Pancreas (tissue), 10 donors: ENCODE data around the gene HOXA10. TPM values are rescaled to one million over a fixed set of nuclear protein-coding genes. Genes with fewer than 3 reads are reported as not detected.

Source experiments
- ATAC-seq, 4 donors: fragments of 200-7000 bp; cut with Tn5 transposase; one replicate each; pipeline versions ENCODE4 v1.8.0 to v1.9.1; 2020; ENCODE audit warnings: mild to moderate bottlenecking in 4 of 4, moderate library complexity in 4 of 4
- DNase-seq, 6 donors: peaks; one replicate each; pipeline ENCODE4 v3.0.0-alpha.2; 2020
- FAIRE-seq: peaks from 2 replicates; lab custom pipeline; 2012; peaks lifted over from hg19 to GRCh38; lab: Jason Lieb, UNC
- H3K27ac ChIP-seq, 4 donors: fragments of 200-600 bp; sonication (generic); 1 replicate in 3 of 4; 2 replicates in 1 of 4; pipeline versions ENCODE4 v1.5.0 to v1.8.0; 2020
- H3K27me3 ChIP-seq, 4 donors: fragments of 200-600 bp; one replicate each; pipeline ENCODE4 v1.8.0; 2021
- H3K36me3 ChIP-seq, 3 donors: fragments of 200-600 bp; sonication (generic) in 1 of 3; one replicate each; pipeline versions ENCODE4 v1.5.0 to v1.8.0; 2020 to 2021
- H3K4me1 ChIP-seq, 3 donors: fragments of 200-600 bp; one replicate each; pipeline ENCODE4 v1.8.0; 2021
- H3K4me3 ChIP-seq, 4 donors: fragments of 200-600 bp; sonication (generic) in 2 of 4; one replicate each; pipeline versions ENCODE4 v1.5.0 to v1.8.0; 2020 to 2021
- H3K9me3 ChIP-seq, 4 donors: fragments of 200-600 bp; one replicate each; pipeline ENCODE4 v1.8.0; 2021
- WGBS, 2 donors: extraction: QIAGEN DNeasy Blood & Tissue Kit; methylation state at CpG; one replicate each; pipeline ENCODE4 v1.1.7; 2013; 5-methylcytosine and 5-hydroxymethylcytosine counted together
- intact Hi-C, 3 donors: fragments of 100-400 bp; cut with DNase I; formaldehyde crosslinking; loops; one replicate each; pipeline versions ENCODE4 v1.11.1 to v1.14.2; 2022
- polyA plus RNA-seq, 2 donors: library from polyadenylated mRNA; stranded (reverse); fragments of 200-250 nt; gene quantifications; one replicate each; pipeline ENCODE4 v1.2.3, GENCODE V29; 2013
- total RNA-seq, 6 donors: library from RNA; stranded (reverse); fragmentation: NEBNext Ultra II Directional in 4 of 6; extraction: Animal tissue kit (Norgen Biotek cat#: 25700) in 4 of 6; gene quantifications; one replicate each; pipeline versions ENCODE4 v1.2.1 to v1.2.4, GENCODE V29; 2021 to 2023
- TF ChIP-seq, protein P1 (sequence below), 4 donors: fragments of 200-600 bp; sonication (generic) in 3 of 4; IDR thresholded peaks; one replicate each; pipeline versions ENCODE4 v1.5.0 to v1.8.0; 2021; ENCODE audit warnings: antibody characterized with exemption in 4 of 4
- donor health status: healthy with polysubstance abuse.
- donor health status: DM: no; HTN: no; CAD: no; lungs with moderate emphysema.
- donor health status: DM: no; HTN: no; CAD: no.
- donor health status: control.
- donor health status: control.
- donor health status: Bipolar disorder and iron deficiency.
- donor health status: DM: yes; HTN: yes; CAD: no.
- donor health status: DM: no; HTN: no; CAD: no.
- donor health status: DM: no; HTN: no; CAD: no.
- donor health status: DM: yes; HTN: yes; CAD: no.

HOXA10 gene
- total and polyA plus RNA-seq, 8 donors = 0.09 to 0.18 (median 0.14) TPM; not detected in 4

DNA sequence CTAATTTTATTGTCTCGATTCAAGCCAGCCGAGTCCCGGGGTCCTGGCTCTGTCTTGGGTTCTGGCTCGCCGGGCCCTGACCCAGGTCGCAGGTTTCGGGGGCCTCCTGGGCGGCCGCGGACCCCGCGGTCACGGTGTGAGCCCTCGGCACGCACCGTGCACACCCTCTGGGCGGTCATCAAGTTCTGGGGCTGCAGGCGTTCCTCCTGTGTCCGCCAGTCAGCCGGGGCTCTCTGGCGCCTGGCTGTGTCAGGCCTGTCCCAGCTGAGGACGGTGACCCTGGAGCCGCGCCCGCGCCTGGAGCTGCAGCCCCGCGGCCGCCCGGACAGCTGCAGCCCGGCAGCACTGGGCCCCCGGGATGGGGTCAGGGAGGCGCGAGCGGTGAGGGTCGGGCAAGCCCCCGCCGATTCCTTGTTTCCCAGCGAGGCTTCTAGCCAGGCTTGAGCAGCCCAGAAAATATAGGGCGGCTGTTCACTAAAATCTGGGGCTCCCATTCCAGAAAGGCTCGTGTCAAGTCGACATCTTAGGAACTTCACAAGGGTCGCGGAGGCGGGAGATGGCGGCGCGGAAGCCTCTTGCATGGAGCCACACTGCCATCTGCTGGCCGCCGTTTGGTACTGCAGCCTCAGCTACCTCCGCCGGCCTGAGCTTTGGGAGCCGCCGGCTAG is 13.4 kb downstream of the HOXA10 start:
- no peak for FAIRE-seq
- peak; percentile 61 to 98 (median 88) for DNase-seq
- peak; percentile 86 to 94 (median 91) for ATAC-seq
- Histone ChIP-seq H3K9me3 (no peaks in the 10 kb centered on the region), H3K27me3 (peaks cover 13 to 74% (median 29%) of the 10 kb centered on the region in 4 donors), H3K36me3 (no peaks in the 10 kb centered on the region), H3K4me3 (peak overlapping the region; percentile 29 to 82 (median 62)), H3K27ac (no peak overlapping the region), H3K4me1 (peaks cover 0 to 7% (median 5%) of the 10 kb centered on the region in 3 donors)
- TF ChIP-seq, protein P1, sequence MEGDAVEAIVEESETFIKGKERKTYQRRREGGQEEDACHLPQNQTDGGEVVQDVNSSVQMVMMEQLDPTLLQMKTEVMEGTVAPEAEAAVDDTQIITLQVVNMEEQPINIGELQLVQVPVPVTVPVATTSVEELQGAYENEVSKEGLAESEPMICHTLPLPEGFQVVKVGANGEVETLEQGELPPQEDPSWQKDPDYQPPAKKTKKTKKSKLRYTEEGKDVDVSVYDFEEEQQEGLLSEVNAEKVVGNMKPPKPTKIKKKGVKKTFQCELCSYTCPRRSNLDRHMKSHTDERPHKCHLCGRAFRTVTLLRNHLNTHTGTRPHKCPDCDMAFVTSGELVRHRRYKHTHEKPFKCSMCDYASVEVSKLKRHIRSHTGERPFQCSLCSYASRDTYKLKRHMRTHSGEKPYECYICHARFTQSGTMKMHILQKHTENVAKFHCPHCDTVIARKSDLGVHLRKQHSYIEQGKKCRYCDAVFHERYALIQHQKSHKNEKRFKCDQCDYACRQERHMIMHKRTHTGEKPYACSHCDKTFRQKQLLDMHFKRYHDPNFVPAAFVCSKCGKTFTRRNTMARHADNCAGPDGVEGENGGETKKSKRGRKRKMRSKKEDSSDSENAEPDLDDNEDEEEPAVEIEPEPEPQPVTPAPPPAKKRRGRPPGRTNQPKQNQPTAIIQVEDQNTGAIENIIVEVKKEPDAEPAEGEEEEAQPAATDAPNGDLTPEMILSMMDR (IDR thresholded peaks at IDR 0.05) = peak; percentile 99 to 100 (median 100)
- 2% methylated on average over 54 of the region's 54 CpGs for WGBS, 2 donors
- intact Hi-C loops = no loop called here

DNA sequence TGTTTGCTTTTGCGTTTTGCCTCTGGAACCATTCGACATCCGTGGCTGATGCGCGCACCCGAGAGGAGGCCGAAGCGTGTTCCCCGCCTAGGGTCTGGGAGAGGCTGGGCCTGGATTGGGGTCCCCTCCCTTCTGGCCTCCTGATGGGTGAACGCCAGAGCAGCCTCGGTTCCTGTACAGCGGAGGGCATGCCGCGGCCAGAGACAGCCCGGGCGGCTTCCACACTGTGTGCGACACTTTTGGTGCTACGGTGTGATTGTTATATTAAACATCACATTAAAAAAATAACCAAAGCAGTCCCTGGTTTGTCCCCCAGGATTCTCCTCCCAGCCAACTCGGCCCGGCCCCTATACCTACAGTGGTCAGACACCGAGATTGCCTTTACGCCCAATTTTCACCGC is 14.0 kb downstream of the HOXA10 start:
- TF ChIP-seq, protein P1 (IDR thresholded peaks at IDR 0.05) = no peak
- FAIRE-seq = no peak
- H3K9me3 ChIP-seq = no peaks in the 10 kb centered on the region
- H3K27ac ChIP-seq = no peak overlapping the region
- peak overlapping the region; percentile 29 to 82 (median 62) for H3K4me3 ChIP-seq
- H3K27me3 ChIP-seq = peaks cover 13 to 74% (median 29%) of the 10 kb centered on the region in 4 donors
- H3K36me3 ChIP-seq = no peaks in the 10 kb centered on the region
- peak in 3 of 6 donors; percentile 23 to 65 (median 57) for DNase-seq
- peak; percentile 5 to 19 (median 9) for ATAC-seq
- intact Hi-C loops = no loop called here
- H3K4me1 ChIP-seq = peaks cover 0 to 7% (median 5%) of the 10 kb centered on the region in 3 donors
- WGBS, 2 donors = 20 to 24% methylated on average over 23 of the region's 23 CpGs

DNA sequence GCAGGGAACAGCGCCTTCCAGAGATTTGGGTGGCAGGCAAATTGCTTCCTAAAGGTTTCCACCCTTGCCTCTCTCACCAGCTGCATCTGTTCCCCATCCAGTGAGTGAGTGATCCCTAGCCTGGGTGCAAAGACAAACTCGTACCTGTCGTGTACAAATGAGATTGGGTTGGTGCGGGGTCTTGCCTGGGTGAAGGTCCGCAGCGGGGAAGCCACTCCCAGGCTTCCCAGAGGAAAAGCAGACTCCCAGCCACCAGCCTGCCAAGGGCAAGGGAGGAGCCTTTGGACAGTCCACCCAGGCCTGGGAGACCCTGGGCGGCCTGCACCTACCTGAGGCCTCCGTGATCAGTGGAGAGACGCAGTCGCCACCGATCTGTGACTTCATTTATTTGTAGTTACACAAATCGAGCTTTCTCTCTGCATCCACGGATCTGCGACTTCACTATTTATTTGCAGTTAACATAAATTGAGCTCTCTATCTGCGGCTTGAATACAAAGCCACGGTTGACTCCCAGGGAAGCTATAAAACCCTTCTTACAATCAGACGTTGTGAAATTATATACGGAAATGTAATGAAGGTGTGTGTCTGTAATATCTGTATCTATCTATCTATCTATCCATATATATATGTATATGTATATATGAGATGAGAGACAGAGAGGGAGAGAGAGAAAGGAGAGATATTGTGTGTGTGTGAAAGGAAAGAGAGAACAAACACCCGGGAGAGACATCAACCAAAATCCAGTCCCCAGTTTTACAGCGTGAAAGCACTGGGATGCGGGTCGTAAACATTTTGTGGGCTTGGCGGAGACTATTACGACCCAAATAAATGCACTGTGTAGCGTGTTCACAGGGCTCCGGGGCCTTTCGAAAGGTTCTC is 14.6 kb downstream of the HOXA10 start:
- TF ChIP-seq, protein P1 (IDR thresholded peaks at IDR 0.05) = no peak
- 43 to 49% methylated on average over 27 of the region's 27 CpGs for WGBS, 2 donors
- H3K27me3 ChIP-seq = peaks cover 14 to 74% (median 30%) of the 10 kb centered on the region in 4 donors
- peak in 3 of 6 donors; percentile 5 to 52 (median 23) for DNase-seq
- intact Hi-C loops = loop anchor here in 1 of 3 donors (10.0 kb wide), 1 partner anchor 1305 kb away; no protein-coding TSS in a partner anchor
- no peak overlapping the region for H3K4me3 ChIP-seq
- no peak for FAIRE-seq
- no peaks in the 10 kb centered on the region for H3K36me3 ChIP-seq
- peaks cover 0 to 5% (median 5%) of the 10 kb centered on the region in 3 donors for H3K4me1 ChIP-seq
- no peak overlapping the region for H3K27ac ChIP-seq
- no peaks in the 10 kb centered on the region for H3K9me3 ChIP-seq
- ATAC-seq = no peak

DNA sequence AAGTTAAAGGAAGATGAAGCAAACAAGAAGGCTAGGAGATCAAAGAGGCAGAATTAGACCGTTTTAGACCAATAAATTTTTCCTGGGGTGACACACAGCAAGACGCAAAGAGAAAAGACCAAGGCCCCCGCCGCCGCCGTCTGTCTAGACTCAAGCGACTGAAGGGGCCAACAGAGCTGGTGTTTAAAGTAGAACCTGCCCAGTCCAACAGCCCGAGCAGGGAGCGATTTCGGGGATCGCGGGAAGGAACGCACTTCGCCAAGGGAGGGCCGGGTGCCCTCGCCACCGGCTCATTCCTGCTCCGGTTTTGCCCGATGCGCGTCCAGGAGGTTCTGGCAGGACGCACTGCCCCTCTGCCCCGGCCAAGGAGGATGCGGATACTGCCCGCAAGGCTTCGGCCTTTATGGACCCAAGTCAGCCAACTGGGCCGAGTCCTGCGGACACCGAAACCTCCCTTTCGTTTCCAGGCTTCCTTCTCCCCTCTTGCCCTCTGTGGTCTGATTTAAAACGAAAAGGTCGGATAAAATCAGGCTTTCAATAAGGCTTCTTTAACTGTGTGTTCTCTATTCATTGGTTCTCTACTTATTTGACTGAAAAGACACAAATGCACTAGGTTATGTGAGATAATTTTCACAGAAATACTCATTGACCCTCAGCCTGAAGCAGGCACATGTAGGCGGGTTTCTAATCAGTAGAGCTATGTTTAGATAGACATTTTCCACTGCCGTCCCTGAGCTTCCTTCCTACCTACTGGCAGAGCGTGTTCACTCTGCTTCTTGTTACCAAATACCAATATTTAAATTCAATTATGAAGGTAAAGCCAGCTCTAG is 15.5 kb downstream of the HOXA10 start:
- ATAC-seq (no peak), DNase-seq (peak in 4 of 6 donors; percentile 6 to 58 (median 28)), FAIRE-seq (no peak)
- WGBS, 2 donors = 18 to 19% methylated on average over 35 of the region's 35 CpGs
- Histone ChIP-seq H3K36me3 (no peaks in the 10 kb centered on the region), H3K27me3 (peaks cover 15 to 74% (median 35%) of the 10 kb centered on the region in 4 donors), H3K27ac (no peak overlapping the region), H3K9me3 (no peaks in the 10 kb centered on the region), H3K4me3 (no peak overlapping the region), H3K4me1 (peaks cover 0 to 5% (median 4%) of the 10 kb centered on the region in 3 donors)
- TF ChIP-seq, protein P1 (IDR thresholded peaks at IDR 0.05) = no peak
- intact Hi-C loops = loop anchor here in 1 of 3 donors (10.0 kb wide), 1 partner anchor 1304 kb away; no protein-coding TSS in a partner anchor
